BJ (cell line): ENCODE measurements around the gene RGMA. TPM values are rescaled to one million over a fixed set of nuclear protein-coding genes. Genes with fewer than 3 reads are reported as not detected.
"Not testable (repeated sequence)": the region's sequence is repeated elsewhere in the genome, so short reads cannot be mapped to it uniquely, and the experiment has no call there.

Source experiments
- CTCF ChIA-PET: fragments of 350-600 bp; formaldehyde crosslinking; extraction: SDS; loops from one replicate; lab custom pipeline; 2021; ENCODE audit warnings: antibody characterized with exemption, inconsistent platforms; lab: Yijun Ruan, JAX
- POLR2A ChIA-PET: fragments of 300-600 bp; sonication (Branson Sonifier 250); formaldehyde crosslinking; extraction: SDS; loops from one replicate; lab custom pipeline; 2021; ENCODE audit warnings: antibody characterized with exemption; lab: Charles Lee
- DNase-seq: peaks from one replicate; pipeline ENCODE4 v3.0.0-alpha.2; 2011; ENCODE audit warnings: low read depth
- H3K27me3 ChIP-seq: 2 replicates; pipeline ENCODE4 v1.6.0; 2011; ENCODE audit warnings: low read length; ENCODE audit not compliant: control insufficient read depth, insufficient read depth
- H3K36me3 ChIP-seq: 2 replicates; pipeline ENCODE4 v1.5.1; 2011; ENCODE audit warnings: low read length; ENCODE audit not compliant: control insufficient read depth, insufficient read depth
- H3K4me3 ChIP-seq: 2 replicates; pipeline ENCODE4 v1.5.1; 2011; ENCODE audit warnings: low read depth, mild to moderate bottlenecking, control low read depth, low read length
- polyA plus RNA-seq: library from polyadenylated mRNA; depleted of rRNA; stranded (reverse); fragments of >200 nt; gene quantifications from 2 replicates; pipeline ENCODE4 v1.2.3, GENCODE V29; 2011
- TF ChIP-seq, protein P1 (sequence below): IDR thresholded peaks from 2 replicates; pipeline ENCODE4 v1.5.1; 2011; ENCODE audit warnings: low read depth, mild to moderate bottlenecking, control low read depth, inconsistent platforms, low read length, moderate library complexity; ENCODE audit not compliant: insufficient read depth

Gene RGMA
- polyA plus RNA-seq, 1 experiment = 0.34 TPM

- ChIA-PET CTCF (interaction anchor here (0.8 to 1.2 kb wide), 2 partner anchors 9 to 1079 kb away, joined by 3 read pairs; no protein-coding TSS in a partner anchor), POLR2A (no interaction called here)
- Histone ChIP-seq H3K36me3 (no peaks in the 10 kb centered on the region), H3K4me3 (no peak overlapping the region), H3K27me3 (no peaks in the 10 kb centered on the region)
- DNase-seq = no peak
- TF ChIP-seq, protein P1, sequence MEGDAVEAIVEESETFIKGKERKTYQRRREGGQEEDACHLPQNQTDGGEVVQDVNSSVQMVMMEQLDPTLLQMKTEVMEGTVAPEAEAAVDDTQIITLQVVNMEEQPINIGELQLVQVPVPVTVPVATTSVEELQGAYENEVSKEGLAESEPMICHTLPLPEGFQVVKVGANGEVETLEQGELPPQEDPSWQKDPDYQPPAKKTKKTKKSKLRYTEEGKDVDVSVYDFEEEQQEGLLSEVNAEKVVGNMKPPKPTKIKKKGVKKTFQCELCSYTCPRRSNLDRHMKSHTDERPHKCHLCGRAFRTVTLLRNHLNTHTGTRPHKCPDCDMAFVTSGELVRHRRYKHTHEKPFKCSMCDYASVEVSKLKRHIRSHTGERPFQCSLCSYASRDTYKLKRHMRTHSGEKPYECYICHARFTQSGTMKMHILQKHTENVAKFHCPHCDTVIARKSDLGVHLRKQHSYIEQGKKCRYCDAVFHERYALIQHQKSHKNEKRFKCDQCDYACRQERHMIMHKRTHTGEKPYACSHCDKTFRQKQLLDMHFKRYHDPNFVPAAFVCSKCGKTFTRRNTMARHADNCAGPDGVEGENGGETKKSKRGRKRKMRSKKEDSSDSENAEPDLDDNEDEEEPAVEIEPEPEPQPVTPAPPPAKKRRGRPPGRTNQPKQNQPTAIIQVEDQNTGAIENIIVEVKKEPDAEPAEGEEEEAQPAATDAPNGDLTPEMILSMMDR = no peak
Observed at GRCh38 chr15:93040288-93041158, 48.5 kb downstream of the RGMA start.

- H3K4me3 ChIP-seq, POLR2A ChIA-PET, H3K27me3 ChIP-seq, DNase-seq, CTCF ChIA-PET, H3K36me3 ChIP-seq: not testable (repeated sequence)
Observed at GRCh38 chr15:93039562-93040287, 49.3 kb downstream of the RGMA start.

DNA sequence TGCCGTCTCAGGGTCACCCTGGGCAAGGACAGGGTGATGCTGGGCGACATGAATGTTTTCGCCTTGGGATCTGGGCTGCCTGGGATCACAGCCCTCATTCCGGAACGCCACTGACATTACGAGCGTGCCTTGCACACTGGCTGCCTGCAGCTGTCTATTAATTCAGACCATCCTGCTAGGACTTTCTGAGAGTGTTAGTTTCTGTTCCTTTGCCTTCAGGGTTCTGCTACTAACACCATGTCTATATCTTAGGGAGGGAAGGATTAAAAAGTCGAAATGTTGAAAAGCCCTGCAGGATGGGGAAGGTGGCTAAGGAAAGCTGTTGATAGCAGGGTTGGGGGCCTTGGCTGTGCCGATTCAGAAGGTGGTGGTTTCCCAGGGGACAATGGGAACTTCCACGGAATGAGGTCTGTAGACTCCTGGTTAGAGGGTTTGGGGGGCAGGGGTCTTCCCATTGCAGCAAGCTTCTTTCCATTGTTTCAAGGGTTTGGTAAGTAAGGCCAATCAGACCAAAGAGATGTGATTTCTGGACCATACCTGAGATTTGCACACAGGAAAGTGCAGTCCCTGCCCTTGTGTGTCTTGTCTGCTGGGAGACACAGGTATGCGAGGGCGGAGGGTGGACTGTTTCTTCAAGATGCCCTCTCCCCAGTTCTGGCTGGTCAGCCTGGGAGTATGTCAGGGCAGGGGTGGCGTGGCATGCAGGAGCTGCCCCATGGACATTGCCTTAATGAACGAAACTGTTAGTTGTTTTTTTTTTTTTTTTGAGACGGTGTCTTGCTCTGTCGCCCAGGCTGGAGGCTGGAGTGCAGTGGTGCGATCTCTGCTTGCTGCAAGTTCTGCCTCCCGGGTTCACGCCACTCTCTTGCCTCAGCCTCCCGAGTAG lies 50.9 kb downstream of the RGMA start:
- Histone ChIP-seq H3K27me3 (no peaks in the 10 kb centered on the region), H3K36me3 (no peaks in the 10 kb centered on the region), H3K4me3 (no peak overlapping the region)
- TF ChIP-seq, protein P1 = no peak
- no peak for DNase-seq
- CTCF ChIA-PET = interaction anchor here (1.0 to 3.6 kb wide), 4 partner anchors 9 to 1082 kb away, joined by 3 to 20 read pairs (median 4); no protein-coding TSS in a partner anchor
- POLR2A ChIA-PET = no interaction called here

- CTCF ChIA-PET = interaction anchor here (0.9 to 3.6 kb wide), 5 partner anchors 9 to 1083 kb away, joined by 3 to 20 read pairs (median 4); no protein-coding TSS in a partner anchor
- Histone ChIP-seq H3K4me3 (no peak overlapping the region), H3K27me3 (no peaks in the 10 kb centered on the region), H3K36me3 (no peaks in the 10 kb centered on the region)
- POLR2A ChIA-PET = no interaction called here
- no peak for DNase-seq
- TF ChIP-seq, protein P1 = peak; percentile 40
Observed at GRCh38 chr15:93036951-93037819, 51.8 kb downstream of the RGMA start.
